HepG2 (cell line): ENCODE data around the gene SERPINB7. TPM values are rescaled to one million over a fixed set of nuclear protein-coding genes. Genes with fewer than 3 reads are reported as not detected.

Experiments used
- ATAC-seq: fragments of 200-7000 bp; cut with Tn5 transposase; 3 replicates; pipeline ENCODE4 v1.9.1; 2020; ENCODE audit warnings: mild to moderate bottlenecking, moderate library complexity
- BruUV-seq: library from RNA; stranded (reverse); fragments of 400-500 nt; replicated peaks from 2 replicates; lab custom pipeline; 2021; lab: Mats Ljungman, UMichigan
- CTCF ChIA-PET: fragments of 300-600 bp; formaldehyde crosslinking; extraction: SDS; loops from one replicate; lab custom pipeline; 2021; ENCODE audit warnings: low total read pairs, inconsistent platforms, low intra/inter-chr PET ratio; lab: Yijun Ruan, JAX
- POLR2A ChIA-PET: fragments of 350-600 bp; sonication (Branson Sonifier 250); formaldehyde crosslinking; loops from one replicate; lab custom pipeline; 2020; ENCODE audit warnings: antibody characterized with exemption, inconsistent platforms; lab: Yijun Ruan, JAX
- DNase-seq: peaks from one replicate; pipeline ENCODE4 v3.0.0-alpha.2; 2015; ENCODE audit warnings: low spot score
- FAIRE-seq: peaks from 3 replicates; lab custom pipeline; 2011; peaks lifted over from hg19 to GRCh38; lab: Jason Lieb, UNC
- H2AFZ ChIP-seq: one replicate; pipeline ENCODE4 v1.6.1; 2011; ENCODE audit warnings: low read length, inconsistent platforms
- H3K27ac ChIP-seq: fragments of 300-600 bp; 3 replicates; pipeline ENCODE4 v1.8.0; 2011; ENCODE audit warnings: mixed run types, mild to moderate bottlenecking, mixed read lengths, low read length, inconsistent platforms; ENCODE audit not compliant: insufficient read depth; ENCODE audit errors: extremely low read length
- H3K27me3 ChIP-seq, 2 experiments: fragments of 200-600 bp in 1 of 2; 2 replicates in 1 of 2; 3 replicates in 1 of 2; pipeline versions ENCODE4 v1.6.0 to v1.8.0; 2011; ENCODE audit warnings: low read length in 2 of 2, mild to moderate bottlenecking in 2 of 2, moderate library complexity in 2 of 2, inconsistent platforms in 1 of 2; ENCODE audit not compliant: insufficient read depth in 2 of 2, control insufficient read depth in 1 of 2
- H3K36me3 ChIP-seq, 2 experiments: fragments of 200-600 bp in 1 of 2; replicated peaks in 1 of 2; 2 replicates in 1 of 2; 3 replicates in 1 of 2; pipeline versions ENCODE4 v1.5.1 to v1.8.0; 2011; ENCODE audit warnings: low read length in 2 of 2, inconsistent platforms in 1 of 2; ENCODE audit not compliant: insufficient read depth in 2 of 2, control insufficient read depth in 1 of 2
- H3K4me1 ChIP-seq: 2 replicates; pipeline ENCODE4 v1.5.1; 2012; ENCODE audit warnings: low read length, inconsistent platforms; ENCODE audit not compliant: insufficient read depth
- H3K4me2 ChIP-seq: 2 replicates; pipeline ENCODE4 v1.6.0; 2011; ENCODE audit warnings: low read depth, low read length, inconsistent platforms
- H3K4me3 ChIP-seq, 3 experiments: fragments of 200-600 bp in 1 of 3; sonication (generic), shearing (Covaris generic) in 1 of 3; replicated peaks in 1 of 3; 2 replicates each; pipeline ENCODE4 v1.5.1; 2011 to 2016; ENCODE audit warnings: low read length in 3 of 3, inconsistent platforms in 2 of 3, low read depth in 2 of 3, mild to moderate bottlenecking in 2 of 3, control low read depth in 1 of 3, mixed read lengths in 1 of 3; ENCODE audit not compliant: insufficient read depth in 1 of 3
- H3K79me2 ChIP-seq: one replicate; pipeline ENCODE4 v1.6.1; 2011; ENCODE audit warnings: low read length, inconsistent platforms; ENCODE audit not compliant: insufficient read depth
- H3K9ac ChIP-seq: 2 replicates; pipeline ENCODE4 v1.6.0; 2011; ENCODE audit warnings: mild to moderate bottlenecking, low read depth, low read length, inconsistent platforms; ENCODE audit not compliant: insufficient read depth
- H3K9me3 ChIP-seq: 2 replicates; pipeline ENCODE4 v1.5.1; 2012; ENCODE audit warnings: mild to moderate bottlenecking, low read length
- H4K20me1 ChIP-seq: 2 replicates; pipeline ENCODE4 v1.6.0; 2011; ENCODE audit warnings: inconsistent platforms, mild to moderate bottlenecking, low read length, moderate library complexity; ENCODE audit not compliant: insufficient read depth
- POGK ChIP-seq: sonication (generic); formaldehyde crosslinking; conservative IDR thresholded peaks from 2 replicates; pipeline ENCODE4 v1.8.0; 2022; ENCODE audit warnings: mild to moderate bottlenecking, moderate library complexity, missing genetic modification reagents
- RXRA ChIP-seq: sonication (generic); formaldehyde crosslinking; IDR thresholded peaks from 2 replicates; pipeline ENCODE4 v1.5.1; 2020; ENCODE audit warnings: missing genetic modification reagents
- SKIL ChIP-seq: sonication (generic); formaldehyde crosslinking; IDR thresholded peaks from 2 replicates; pipeline ENCODE4 v1.8.0; 2022; ENCODE audit warnings: missing genetic modification reagents, mild to moderate bottlenecking, moderate library complexity, borderline replicate concordance
- ZBTB33 ChIP-seq: sonication (generic); formaldehyde crosslinking; IDR thresholded peaks from 2 replicates; pipeline ENCODE4 v1.4.0; 2020; ENCODE audit warnings: missing genetic modification reagents
- ZHX1 ChIP-seq: sonication (generic); formaldehyde crosslinking; IDR thresholded peaks from 2 replicates; pipeline ENCODE4 v1.8.1; 2022; ENCODE audit warnings: low read depth, mild to moderate bottlenecking, missing genetic modification reagents
- ZNF10 ChIP-seq: sonication (generic); formaldehyde crosslinking; IDR thresholded peaks from 2 replicates; pipeline ENCODE4 v1.4.0; 2020; ENCODE audit warnings: mild to moderate bottlenecking, low read depth, missing genetic modification reagents, borderline replicate concordance
- ZNF18 ChIP-seq: sonication (generic); formaldehyde crosslinking; IDR thresholded peaks from 2 replicates; pipeline ENCODE4 v1.8.0; 2022; ENCODE audit warnings: mild to moderate bottlenecking, missing genetic modification reagents; ENCODE audit not compliant: insufficient replicate concordance
- ZNF446 ChIP-seq: sonication (generic); formaldehyde crosslinking; IDR thresholded peaks from 2 replicates; pipeline ENCODE4 v1.5.0; 2020; ENCODE audit warnings: mild to moderate bottlenecking, missing genetic modification reagents
- WGBS: methylation state at CpG from one replicate; pipeline ENCODE4 v1.1.6; 2017; ENCODE audit warnings: low lambda C conversion rate; 5-methylcytosine and 5-hydroxymethylcytosine counted together
- in situ Hi-C: cut with HindIII; loops from 2 replicates; pipeline ENCODE4 v1.10.0; 2017; ENCODE audit warnings: low pct_unique_long_range_greater_than_20kb; ENCODE audit not compliant: extremely low pct_ligation_motif_present
- intact Hi-C: fragments of 100-400 bp; cut with micrococcal nuclease; formaldehyde crosslinking; loops from one replicate; pipeline ENCODE4 v1.10.0; 2022; ENCODE audit not compliant: unreplicated experiment
- polyA plus RNA-seq, 8 experiments: library from polyadenylated mRNA; depleted of rRNA in 3 of 8; stranded (reverse) in 7 of 8; unstranded in 1 of 8; fragments of >200 nt; fragmentation: Illumina TruSeq in 4 of 8; extraction: Trizol in 4 of 8; gene quantifications; 2 replicates each; pipeline versions ENCODE4 v1.2.1 to v1.2.3, GENCODE V29; 2011 to 2016; ENCODE audit warnings: low read depth in 4 of 8, missing spikeins in 1 of 8, mixed read lengths in 1 of 8; ENCODE audit not compliant: insufficient read depth in 1 of 8
- total RNA-seq, 5 experiments: library from RNA; depleted of rRNA; stranded (reverse); fragments of >200 nt; fragmentation: Illumina TruSeq; extraction: Trizol; gene quantifications; 2 replicates each; pipeline ENCODE4 v1.2.3, GENCODE V29; 2016; ENCODE audit warnings: low read depth in 1 of 5

The SERPINB7 gene
- total and polyA plus RNA-seq, 2 of the 13 experiments (the other 11 are each of a cell fraction or from before 2014, with no cell fraction given), result not detected

GRCh38 chr18:63820694-63821093 is 45.5 kb downstream of the SERPINB7 start (continued):
- TF ChIP-seq POGK (CRISPR knock-in tag) (no peak), ZHX1 (CRISPR knock-in tag) (no peak), ZNF446 (CRISPR knock-in tag) (no peak), RXRA (CRISPR knock-in tag) (no peak), ZNF10 (CRISPR knock-in tag) (no peak)

- no TSS peak for BruUV-seq
- no peak overlapping the region for H3K27ac ChIP-seq
- no peaks in the 10 kb centered on the region for H3K4me1 ChIP-seq
- H3K36me3 ChIP-seq, result no peaks in the 10 kb centered on the region
- H3K4me2 ChIP-seq, result no peak overlapping the region
- no peak overlapping the region for H3K4me3 ChIP-seq
- DNase-seq, result peak; percentile 2
- H3K9me3 ChIP-seq, result no peaks in the 10 kb centered on the region
- FAIRE-seq, result no peak
- H3K27me3 ChIP-seq, result no peaks in the 10 kb centered on the region; a peak in 1 of 5 replicates
- intact Hi-C loops, result no loop called here
- POLR2A ChIA-PET, result no interaction called here
- 53% methylated on average over 10 of the region's 10 CpGs for WGBS
- no peak overlapping the region for H2AFZ ChIP-seq
- ATAC-seq, result no peak
- no peaks in the 10 kb centered on the region for H3K79me2 ChIP-seq
- H3K9ac ChIP-seq, result no peak overlapping the region
- H4K20me1 ChIP-seq, result no peaks in the 10 kb centered on the region
- in situ Hi-C loops, result no loop called here
- CTCF ChIA-PET, result interaction anchor here (1.6 kb wide), 1 partner anchor 25 kb away, joined by 5 read pairs; no protein-coding TSS in a partner anchor
- TF ChIP-seq SKIL (CRISPR knock-in tag), result no peak
- no peak for TF ChIP-seq ZBTB33 (CRISPR knock-in tag)
- no peak for TF ChIP-seq ZNF18 (CRISPR knock-in tag)
Measured at GRCh38 chr18:63823516-63824219, 48.5 kb downstream of the SERPINB7 start.
